Hematopoietic multipotent progenitor cell treated with erythropoietin and hydrocortisone succinate and interleukin-3 and kit ligand, for 6 days (in vitro differentiated cells): ENCODE measurements around the gene PYGO2.
"Not testable (repeated sequence)": the region's sequence is repeated elsewhere in the genome, so short reads cannot be mapped to it uniquely, and the experiment has no call there.

Experiments used
- DNase-seq: peaks from one replicate; pipeline ENCODE4 v3.0.0-alpha.2; 2015

PYGO2 gene

GRCh38 chr1:154999571-155000410 lies 38.2 kb upstream of the PYGO2 start:
- peak; percentile 56 for DNase-seq

- DNase-seq, result peak; percentile 90
Observed at GRCh38 chr1:154998818-154999570, 37.4 kb upstream of the PYGO2 start.

GRCh38 chr1:154998201-154998780 lies 36.7 kb upstream of the PYGO2 start:
- peak; percentile 61 for DNase-seq

GRCh38 chr1:154996966-154997701 lies 35.6 kb upstream of the PYGO2 start:
- peak; percentile 30 for DNase-seq

GRCh38 chr1:154995301-154995983 lies 33.9 kb upstream of the PYGO2 start:
- DNase-seq, result peak; percentile 80

GRCh38 chr1:154994591-154994990 lies 33.0 kb upstream of the PYGO2 start:
- DNase-seq, result no peak

GRCh38 chr1:154994269-154994587 lies 32.6 kb upstream of the PYGO2 start:
- DNase-seq, result no peak

GRCh38 chr1:154993572-154994268 lies 32.1 kb upstream of the PYGO2 start, which contains the start of gene LENEP:
LENEP (plus strand) TSS chr1:154993586; CDS start chr1:154993608, 22 bp downstream.
- no peak for DNase-seq

GRCh38 chr1:154992721-154993571 lies 31.4 kb upstream of the PYGO2 start:
- peak; percentile 65 for DNase-seq

GRCh38 chr1:154990276-154990675 lies 28.7 kb upstream of the PYGO2 start:
- DNase-seq, result no peak

- no peak for DNase-seq
Observed at GRCh38 chr1:154989195-154989860, 27.7 kb upstream of the PYGO2 start.

- DNase-seq, result peak; percentile 64
Observed at GRCh38 chr1:154988058-154988954, 26.7 kb upstream of the PYGO2 start.

- DNase-seq, result no peak
Observed at GRCh38 chr1:154987326-154987725, 25.7 kb upstream of the PYGO2 start.

GRCh38 chr1:154986736-154987135 lies 25.2 kb upstream of the PYGO2 start:
- not testable (repeated sequence) for DNase-seq

- DNase-seq, result no peak
Observed at GRCh38 chr1:154983776-154984466, 22.3 kb upstream of the PYGO2 start.

GRCh38 chr1:154982897-154983648 lies 21.5 kb upstream of the PYGO2 start, which contains the start of gene FLAD1:
FLAD1 (plus strand) TSS chr1:154983344; CDS start chr1:154983695, 351 bp downstream.
- peak; percentile 100 for DNase-seq

GRCh38 chr1:154982341-154982740 lies 20.8 kb upstream of the PYGO2 start:
- DNase-seq, result peak; percentile 56

- DNase-seq, result no peak
Observed at GRCh38 chr1:154978360-154978759, 16.8 kb upstream of the PYGO2 start.
